Activated naive CD4-positive, alpha-beta T cell treated with anti-CD3 and anti-CD28 coated beads, Interleukin-2, amount 50 U/mL, for 72 hours (primary cell): ENCODE data around the gene NDFIP1. TPM values are rescaled to one million over a fixed set of nuclear protein-coding genes. Genes with fewer than 3 reads are reported as not detected.

Source experiments
- ATAC-seq, 2 donors: fragments of 150-1000 bp; cut with Tn5 transposase; 2 replicates each; pipeline ENCODE4 v1.10.0; 2021; ENCODE audit warnings: mild to moderate bottlenecking in 2 of 2, moderate library complexity in 2 of 2
- DNase-seq, 2 donors: peaks; one replicate each; pipeline ENCODE4 v3.0.0; 2021 to 2022; ENCODE audit warnings: low spot score in 2 of 2
- H3K27ac Mint-ChIP-seq, 2 donors: one replicate each; pipeline ENCODE4 v1.8.0; 2022; ENCODE audit warnings: mild to moderate bottlenecking in 2 of 2, mixed read lengths in 2 of 2
- H3K36me3 Mint-ChIP-seq, 2 donors: one replicate each; pipeline ENCODE4 v1.8.0; 2022; ENCODE audit warnings: mixed read lengths in 2 of 2
- H3K9me3 Mint-ChIP-seq, 2 donors: one replicate each; pipeline ENCODE4 v1.8.0; 2022; ENCODE audit warnings: mixed read lengths in 2 of 2
- total RNA-seq, 2 donors: library from RNA; stranded (reverse); gene quantifications; one replicate each; pipeline ENCODE4 v1.2.3, GENCODE V29; 2022

NDFIP1 gene, protein sequence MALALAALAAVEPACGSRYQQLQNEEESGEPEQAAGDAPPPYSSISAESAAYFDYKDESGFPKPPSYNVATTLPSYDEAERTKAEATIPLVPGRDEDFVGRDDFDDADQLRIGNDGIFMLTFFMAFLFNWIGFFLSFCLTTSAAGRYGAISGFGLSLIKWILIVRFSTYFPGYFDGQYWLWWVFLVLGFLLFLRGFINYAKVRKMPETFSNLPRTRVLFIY
- total RNA-seq: 10 to 100 TPM; 70.5 to 92.3 TPM

DNA sequence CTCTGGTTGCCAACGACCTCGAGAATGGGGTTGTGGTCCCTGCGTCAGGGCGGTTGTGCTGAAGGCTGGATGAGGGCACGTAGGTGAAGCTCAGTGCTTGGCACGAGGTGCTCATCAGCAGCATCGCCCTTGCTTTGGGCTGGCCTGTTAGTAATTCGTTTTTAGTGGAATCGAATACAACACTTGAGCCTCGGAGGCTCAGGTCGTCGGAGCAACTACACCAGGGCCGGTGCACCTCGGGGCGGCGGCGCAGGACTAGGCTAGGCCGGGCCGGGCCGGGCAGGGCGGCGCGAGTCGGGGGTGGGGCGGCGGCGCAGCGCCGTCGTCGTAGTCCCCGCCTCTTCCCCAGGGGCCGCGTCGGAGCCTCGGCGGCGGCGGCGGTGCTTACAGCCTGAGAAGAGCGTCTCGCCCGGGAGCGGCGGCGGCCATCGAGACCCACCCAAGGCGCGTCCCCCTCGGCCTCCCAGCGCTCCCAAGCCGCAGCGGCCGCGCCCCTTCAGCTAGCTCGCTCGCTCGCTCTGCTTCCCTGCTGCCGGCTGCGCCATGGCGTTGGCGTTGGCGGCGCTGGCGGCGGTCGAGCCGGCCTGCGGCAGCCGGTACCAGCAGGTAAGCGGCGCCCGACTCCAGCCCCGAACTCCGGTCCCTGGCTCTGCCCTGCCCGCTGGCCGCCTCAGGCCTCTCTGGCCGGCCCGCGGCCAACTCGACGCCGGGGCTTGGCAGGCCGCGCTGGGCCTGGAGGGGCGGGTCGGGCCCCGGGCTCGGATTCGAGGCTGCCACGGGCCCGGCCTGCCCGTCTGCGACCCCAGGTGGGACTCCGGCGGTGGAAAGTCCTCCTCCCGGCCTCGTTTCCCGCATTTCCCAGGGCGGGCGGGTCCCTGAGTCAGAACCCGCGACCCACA lies at the start of gene NDFIP1:
NDFIP1 (plus strand) TSS at position 348 of the 899 bp plus-strand sequence; CDS start at position 544, 196 bp downstream.
- peaks cover 17 to 38% of the 10 kb centered on the region in 2 donors for H3K36me3 Mint-ChIP-seq
- ATAC-seq: peak; percentile 76 to 90

DNA sequence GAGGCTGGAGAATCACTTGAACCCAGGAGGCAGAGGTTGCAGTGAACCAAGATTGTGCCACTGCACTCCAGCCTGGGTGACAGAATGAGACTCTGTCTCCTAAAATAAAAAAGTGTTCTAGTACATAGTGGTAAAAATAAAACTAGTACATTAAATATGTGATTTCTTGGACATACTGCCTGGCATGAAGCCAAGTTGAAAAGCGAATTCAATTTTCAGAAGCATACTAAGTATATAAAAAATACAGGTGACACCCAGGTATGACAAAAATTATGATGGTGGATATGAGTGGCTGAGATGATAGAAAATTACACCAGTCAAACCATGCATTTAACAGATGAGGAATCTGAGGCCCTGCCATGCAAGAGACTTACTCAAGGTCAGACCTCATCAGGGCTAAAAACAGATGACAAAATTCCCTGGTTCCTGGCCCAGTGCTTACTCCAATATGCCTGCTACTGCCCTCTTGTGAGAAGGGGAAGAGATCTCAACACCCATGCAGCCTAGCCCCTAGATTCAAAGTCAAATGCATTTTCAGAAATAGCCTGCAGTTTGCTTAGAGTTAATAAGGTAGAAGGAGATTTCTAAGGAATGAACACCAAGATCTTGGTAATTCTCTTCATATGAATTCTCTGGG lies 49.2 kb upstream of the NDFIP1 start:
- no peaks in the 10 kb centered on the region for H3K36me3 Mint-ChIP-seq
- no peak for ATAC-seq
- no peak overlapping the region for H3K27ac Mint-ChIP-seq
- H3K9me3 Mint-ChIP-seq: no peaks in the 10 kb centered on the region
- no peak for DNase-seq

More for the DNA sequence above, at the start of gene NDFIP1:
- peak; percentile 86 to 87 for DNase-seq
- Mint-ChIP-seq H3K9me3 (peaks cover 0 to 4% of the 10 kb centered on the region in 2 donors), H3K27ac (peak within 1 kb of the TSS; percentile 95 to 99)

DNA sequence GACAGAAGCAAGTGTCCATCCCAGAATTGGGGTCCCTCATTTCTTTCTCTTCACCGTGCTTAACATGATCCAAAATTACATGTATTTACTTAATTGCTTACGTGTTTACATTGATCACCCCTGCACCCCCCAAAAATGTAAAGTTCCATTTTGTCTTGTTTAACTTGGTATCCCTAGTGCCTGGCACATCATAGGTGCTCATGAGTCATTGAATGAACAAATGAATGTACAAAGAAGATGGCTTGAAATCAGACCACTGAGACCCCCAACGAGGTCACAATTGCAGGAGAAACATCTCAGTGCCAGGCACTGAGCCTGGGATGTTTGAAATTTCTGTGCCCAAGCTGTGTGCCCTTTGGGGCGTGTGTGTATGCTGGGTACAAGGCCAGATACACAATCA lies 45.2 kb upstream of the NDFIP1 start:
- Mint-ChIP-seq H3K36me3 (no peaks in the 10 kb centered on the region), H3K27ac (peak overlapping the region; percentile 86 to 94), H3K9me3 (no peaks in the 10 kb centered on the region)
- DNase-seq (no peak), ATAC-seq (peak; percentile 47 to 69)

DNA sequence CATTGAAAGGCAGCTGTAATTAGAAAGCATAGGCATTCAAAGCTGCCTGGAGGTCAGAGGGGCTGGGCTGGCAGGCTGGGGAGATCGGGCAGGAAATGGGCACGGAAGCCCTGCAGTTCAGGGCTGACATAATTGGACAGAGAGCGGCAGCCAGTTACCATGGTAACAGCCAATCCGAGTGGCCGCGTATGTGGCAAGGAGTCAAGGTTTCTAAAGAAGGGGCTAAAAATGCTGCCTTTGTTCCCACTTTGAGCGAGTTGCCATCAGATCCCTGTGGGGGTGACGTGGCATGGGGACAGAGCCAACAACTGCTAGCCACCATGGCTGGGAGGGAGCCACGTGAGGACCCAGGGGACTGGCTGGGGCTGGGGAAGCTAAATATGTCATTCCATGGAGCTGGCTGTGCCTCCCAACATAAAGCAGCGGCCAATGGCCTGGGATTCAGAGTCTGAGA lies 44.7 kb upstream of the NDFIP1 start:
- ATAC-seq (peak; percentile 61 to 75), DNase-seq (peak in 1 of 2 donors; percentile 22)
- Mint-ChIP-seq H3K9me3 (no peaks in the 10 kb centered on the region), H3K36me3 (no peaks in the 10 kb centered on the region), H3K27ac (peak overlapping the region; percentile 86 to 94)

DNA sequence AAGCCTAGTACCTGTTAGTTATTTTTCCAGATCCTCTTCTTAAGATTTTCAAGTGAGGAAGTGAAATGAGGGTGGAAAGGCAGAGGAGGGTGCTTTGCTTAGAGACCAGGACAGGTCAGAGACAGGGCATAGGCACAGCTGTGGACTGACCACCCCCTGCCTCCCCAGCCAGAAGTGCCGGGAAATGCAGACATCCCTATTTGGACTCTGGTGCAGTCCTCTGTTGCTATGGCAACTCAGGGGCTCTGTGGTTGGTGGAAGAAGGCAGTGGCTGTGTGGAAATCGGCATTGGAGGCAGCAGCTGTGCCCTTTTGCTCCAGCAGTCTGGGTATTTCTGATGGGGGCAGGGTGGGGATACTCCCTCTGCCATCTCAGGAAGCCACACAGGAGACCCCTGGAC lies 43.3 kb upstream of the NDFIP1 start:
- no peak overlapping the region for H3K27ac Mint-ChIP-seq
- H3K9me3 Mint-ChIP-seq: no peaks in the 10 kb centered on the region
- H3K36me3 Mint-ChIP-seq: no peaks in the 10 kb centered on the region
- no peak for ATAC-seq
- DNase-seq: no peak

DNA sequence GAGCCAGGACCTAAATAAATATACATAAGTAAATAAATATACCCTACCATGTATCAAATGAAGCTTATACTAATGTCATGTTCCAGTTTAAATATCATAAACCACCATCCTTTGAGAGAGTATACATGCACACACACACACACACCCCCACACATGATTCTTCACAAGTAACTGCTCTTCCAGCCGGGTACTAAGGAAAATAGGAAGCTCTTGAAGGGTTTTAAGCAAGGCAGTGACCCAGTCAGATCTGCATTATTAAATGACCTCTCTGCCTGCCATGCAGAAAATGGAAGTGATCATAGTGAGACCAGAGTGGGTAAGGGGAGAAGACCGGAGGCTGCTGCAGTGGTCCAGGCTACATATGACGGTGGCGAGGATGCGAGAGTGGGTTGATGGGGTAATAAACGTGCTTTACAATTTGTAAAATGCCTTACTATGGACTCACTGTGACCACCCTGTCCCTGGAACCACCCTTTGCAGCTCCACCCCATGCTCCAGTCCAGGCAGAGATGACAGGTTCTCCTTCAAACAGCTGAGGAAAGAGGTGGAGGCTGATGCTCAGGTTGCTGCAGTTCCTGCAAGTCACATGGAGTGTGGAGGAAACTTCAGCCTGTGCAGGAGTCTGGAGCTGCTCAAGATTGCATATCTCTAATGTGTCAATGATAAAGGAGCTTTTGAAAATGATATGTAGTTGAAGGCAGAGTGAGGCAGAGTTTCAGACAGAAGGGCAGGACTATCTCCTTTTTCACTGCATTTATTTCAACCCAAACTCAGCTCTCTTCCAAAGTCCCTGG lies 38.8 kb upstream of the NDFIP1 start:
- Mint-ChIP-seq H3K9me3 (peaks cover 0 to 9% of the 10 kb centered on the region in 2 donors), H3K27ac (no peak overlapping the region), H3K36me3 (peaks cover 0 to 13% of the 10 kb centered on the region in 2 donors)
- no peak for ATAC-seq
- no peak for DNase-seq

DNA sequence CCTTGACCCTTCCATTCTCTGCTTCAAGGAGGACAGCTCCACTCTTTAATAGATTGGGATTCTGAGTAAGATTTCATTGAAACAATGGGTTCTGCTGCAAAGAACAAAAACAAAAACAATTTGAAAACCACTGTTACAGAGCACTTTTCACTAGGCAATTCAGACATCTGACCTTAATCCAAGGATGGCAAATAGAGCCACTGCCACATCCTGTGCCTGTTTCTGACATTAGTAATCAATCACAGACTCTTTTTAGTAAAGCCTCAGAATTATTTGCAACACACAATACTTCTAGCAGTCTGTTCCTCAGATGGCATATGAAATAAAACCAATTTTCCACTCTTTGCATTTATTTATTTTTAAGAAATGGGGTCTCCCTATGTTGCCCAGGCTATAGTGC lies 37.8 kb upstream of the NDFIP1 start:
- H3K9me3 Mint-ChIP-seq: peaks cover 0 to 9% of the 10 kb centered on the region in 2 donors
- peaks cover 0 to 13% of the 10 kb centered on the region in 2 donors for H3K36me3 Mint-ChIP-seq
- H3K27ac Mint-ChIP-seq: no peak overlapping the region
- ATAC-seq (no peak), DNase-seq (no peak)

DNA sequence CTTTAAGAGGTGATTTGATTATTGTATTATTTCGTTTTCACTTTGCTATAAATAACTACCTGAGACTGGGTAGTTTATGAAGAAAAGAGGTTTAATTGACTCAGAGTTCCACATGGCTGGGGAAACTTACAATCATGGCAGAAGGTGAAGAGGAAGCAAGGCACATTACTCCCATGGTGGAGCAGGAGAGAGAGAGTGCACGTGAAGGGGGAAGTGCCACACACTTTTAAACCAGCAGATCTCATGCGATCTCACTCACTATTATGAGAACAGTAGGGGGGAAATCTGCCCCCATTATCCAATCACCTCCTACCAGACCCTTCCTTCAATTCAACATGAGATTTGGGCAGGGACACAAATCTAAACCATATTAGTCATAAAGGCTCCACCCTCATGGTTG lies 36.1 kb upstream of the NDFIP1 start:
- H3K9me3 Mint-ChIP-seq: peaks cover 0 to 9% of the 10 kb centered on the region in 2 donors
- no peak for DNase-seq
- peak overlapping the region in 1 of 2 donors; percentile 50 for H3K27ac Mint-ChIP-seq
- H3K36me3 Mint-ChIP-seq: peaks cover 0 to 13% of the 10 kb centered on the region in 2 donors
- no peak for ATAC-seq

DNA sequence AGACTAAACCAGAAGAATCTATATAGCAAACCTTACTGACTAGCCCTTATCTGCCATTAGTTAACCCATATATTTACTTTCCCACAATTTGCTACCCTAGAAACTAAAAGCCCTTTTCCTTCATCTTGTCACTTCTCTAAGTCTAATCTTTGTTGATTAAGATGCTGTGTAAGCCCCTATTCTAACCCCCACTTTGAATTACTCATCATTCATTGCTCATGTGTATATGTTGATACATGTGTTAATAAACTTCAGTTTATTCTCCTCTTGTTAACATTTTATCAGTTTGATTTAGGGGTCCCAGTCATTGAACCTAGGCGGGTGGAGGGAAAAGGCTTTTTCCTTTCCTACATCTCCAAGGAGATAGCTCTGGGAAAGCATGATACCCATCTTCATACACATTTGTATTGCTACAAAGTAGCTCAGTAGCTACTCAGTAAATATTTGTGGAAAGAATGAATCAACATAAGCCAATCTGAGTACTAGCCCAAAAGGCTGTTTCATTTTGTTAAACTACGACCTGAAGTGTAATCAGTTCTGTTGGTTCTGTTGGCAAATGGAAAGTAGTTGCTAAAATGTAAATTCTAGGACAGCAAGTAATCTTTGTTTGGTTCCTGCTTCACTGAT lies 35.1 kb upstream of the NDFIP1 start:
- H3K9me3 Mint-ChIP-seq: peaks cover 0 to 9% of the 10 kb centered on the region in 2 donors
- DNase-seq (no peak), ATAC-seq (peak; percentile 13 to 40)
- peaks cover 0 to 13% of the 10 kb centered on the region in 2 donors for H3K36me3 Mint-ChIP-seq
- peak overlapping the region in 1 of 2 donors; percentile 50 for H3K27ac Mint-ChIP-seq

DNA sequence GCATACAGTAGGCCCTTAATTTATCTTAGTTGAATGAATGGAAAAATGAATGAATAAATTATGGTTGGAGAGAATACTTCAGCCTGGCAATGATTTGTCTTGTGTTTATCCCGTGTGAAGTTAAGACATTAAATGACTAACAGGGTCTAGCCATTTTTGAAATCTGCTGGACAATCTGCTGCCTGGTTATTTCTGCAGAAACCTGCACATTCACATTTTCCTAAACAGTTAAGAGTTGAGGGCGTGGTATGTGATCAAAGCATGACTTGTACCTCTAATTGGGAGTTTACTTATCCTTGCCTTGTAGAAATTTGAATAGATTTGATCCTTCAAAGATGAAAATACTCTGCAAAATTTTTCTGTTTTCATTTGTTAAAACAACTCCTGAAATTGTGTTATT lies 34.6 kb upstream of the NDFIP1 start:
- DNase-seq (no peak), ATAC-seq (peak; percentile 48 to 66)
- Mint-ChIP-seq H3K9me3 (peaks cover 0 to 9% of the 10 kb centered on the region in 2 donors), H3K36me3 (peaks cover 0 to 13% of the 10 kb centered on the region in 2 donors), H3K27ac (peak overlapping the region in 1 of 2 donors; percentile 50)

DNA sequence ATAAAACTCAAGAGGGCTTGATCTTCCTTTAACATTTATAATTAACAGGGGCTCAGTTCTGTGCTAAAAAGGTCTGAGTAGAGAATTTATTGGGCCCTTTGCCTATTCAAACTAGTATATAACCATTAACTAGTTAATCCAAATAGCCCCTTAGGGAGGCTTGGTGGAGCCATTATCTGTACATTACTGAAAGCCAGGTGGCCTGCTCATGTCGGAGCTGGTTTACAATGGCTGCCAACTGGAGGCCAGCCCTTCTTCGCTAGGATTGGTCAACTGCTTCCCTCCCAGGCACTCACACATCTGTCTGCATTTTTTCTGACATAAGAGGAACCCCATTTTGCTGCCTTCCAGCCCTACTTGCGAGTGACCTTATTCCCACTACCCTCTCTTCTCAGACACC lies 30.4 kb upstream of the NDFIP1 start:
- no peaks in the 10 kb centered on the region for H3K9me3 Mint-ChIP-seq
- ATAC-seq (no peak), DNase-seq (no peak)
- H3K36me3 Mint-ChIP-seq: peaks cover 0 to 5% of the 10 kb centered on the region in 2 donors
- no peak overlapping the region for H3K27ac Mint-ChIP-seq

DNA sequence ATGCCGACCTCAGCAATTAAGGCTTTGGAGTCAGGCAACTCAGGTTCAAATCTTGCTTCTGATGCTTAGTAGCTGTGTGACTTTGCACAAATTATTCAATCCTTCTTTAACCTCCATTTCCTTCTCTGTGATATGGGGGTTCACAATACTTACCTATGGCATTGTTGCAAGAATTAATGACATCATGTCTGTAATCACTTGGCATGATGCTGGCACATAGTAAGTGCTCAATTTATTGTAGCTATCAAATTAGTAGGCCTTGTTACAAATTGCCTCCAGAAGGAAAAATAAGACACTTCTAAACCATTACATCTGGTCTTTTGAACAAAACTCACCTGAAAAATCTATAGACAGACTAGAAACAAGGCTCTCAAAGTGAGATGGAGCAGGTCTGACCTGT lies 29.9 kb upstream of the NDFIP1 start:
- Mint-ChIP-seq H3K9me3 (no peaks in the 10 kb centered on the region), H3K36me3 (peaks cover 0 to 5% of the 10 kb centered on the region in 2 donors), H3K27ac (no peak overlapping the region)
- ATAC-seq: no peak
- no peak for DNase-seq

DNA sequence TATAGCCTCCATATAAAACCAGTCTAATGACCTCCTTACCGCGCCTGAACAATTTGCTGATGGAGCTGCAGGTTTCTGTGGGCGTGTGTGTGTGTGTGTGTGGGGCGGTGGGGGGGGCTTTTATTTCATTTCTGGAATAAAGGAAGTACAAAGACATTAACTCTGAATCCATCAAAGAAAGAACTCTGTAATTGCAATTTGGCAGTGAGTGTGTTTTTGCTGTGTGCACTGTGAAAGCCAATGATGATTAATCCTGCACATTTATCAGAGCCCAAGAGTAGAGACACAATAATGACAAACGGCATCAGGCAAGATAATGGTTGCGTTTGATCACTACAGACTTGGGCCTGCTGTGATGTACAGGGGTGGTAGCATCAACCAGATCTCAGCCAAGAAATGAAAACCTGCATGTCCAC lies 29.3 kb upstream of the NDFIP1 start:
- ATAC-seq: no peak
- Mint-ChIP-seq H3K27ac (no peak overlapping the region), H3K9me3 (no peaks in the 10 kb centered on the region), H3K36me3 (peaks cover 0 to 3% of the 10 kb centered on the region in 2 donors)
- no peak for DNase-seq

DNA sequence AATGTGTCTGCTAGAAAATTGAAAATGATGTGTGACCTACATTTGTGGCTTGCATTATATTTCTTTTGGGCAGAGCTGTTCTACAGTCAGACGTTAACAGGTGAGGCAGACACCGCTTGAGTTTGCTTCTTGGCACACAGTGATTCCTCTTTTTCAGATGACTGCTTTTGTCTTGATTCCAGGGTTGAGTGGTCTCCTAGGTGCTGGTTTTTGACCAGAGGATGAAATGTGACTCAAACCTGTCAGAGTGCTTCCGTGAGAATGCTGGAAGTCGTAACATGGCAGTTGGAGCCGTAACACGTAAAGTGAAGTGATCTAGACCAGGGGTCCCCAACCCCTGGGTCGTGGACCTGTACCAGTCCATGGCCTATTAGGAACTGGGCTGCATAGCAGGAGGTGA lies 28.3 kb upstream of the NDFIP1 start:
- H3K9me3 Mint-ChIP-seq: no peaks in the 10 kb centered on the region
- H3K27ac Mint-ChIP-seq: no peak overlapping the region
- no peaks in the 10 kb centered on the region for H3K36me3 Mint-ChIP-seq
- ATAC-seq (no peak), DNase-seq (no peak)

DNA sequence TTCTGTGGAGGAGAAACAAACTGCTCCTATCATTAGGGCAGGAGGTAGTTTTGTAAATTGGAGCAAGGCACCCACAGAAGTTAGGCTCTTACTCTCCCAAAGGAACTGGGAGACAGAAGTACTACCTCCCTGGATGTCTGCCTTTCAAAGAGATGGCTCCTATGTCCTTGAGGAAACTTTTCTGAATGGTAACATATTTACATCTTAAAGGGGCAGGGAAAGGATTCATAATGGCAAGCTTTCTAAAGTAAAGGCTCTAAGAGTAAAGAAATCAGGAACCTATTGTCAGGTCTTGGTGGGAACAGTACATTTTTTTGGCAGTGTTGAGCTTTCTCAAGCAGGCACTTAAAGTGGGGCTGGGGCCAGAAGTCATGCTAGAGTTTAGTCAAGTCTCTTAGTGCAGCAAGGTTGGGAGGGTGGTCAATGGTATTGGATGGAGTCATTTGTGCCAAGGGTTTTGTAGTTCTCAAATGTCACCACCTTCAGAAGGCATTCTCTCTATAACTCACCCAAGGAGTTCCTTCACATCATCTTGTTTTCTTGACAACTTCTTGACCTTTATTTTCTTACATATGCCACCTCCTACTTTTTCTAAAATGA lies 26.3 kb upstream of the NDFIP1 start:
- DNase-seq (no peak), ATAC-seq (peak; percentile 86 to 98)
- peak overlapping the region; percentile 62 to 86 for H3K27ac Mint-ChIP-seq
- no peaks in the 10 kb centered on the region for H3K36me3 Mint-ChIP-seq
- H3K9me3 Mint-ChIP-seq: no peaks in the 10 kb centered on the region
